Measurements from ENCODE around the gene ITGA3.

DNA sequence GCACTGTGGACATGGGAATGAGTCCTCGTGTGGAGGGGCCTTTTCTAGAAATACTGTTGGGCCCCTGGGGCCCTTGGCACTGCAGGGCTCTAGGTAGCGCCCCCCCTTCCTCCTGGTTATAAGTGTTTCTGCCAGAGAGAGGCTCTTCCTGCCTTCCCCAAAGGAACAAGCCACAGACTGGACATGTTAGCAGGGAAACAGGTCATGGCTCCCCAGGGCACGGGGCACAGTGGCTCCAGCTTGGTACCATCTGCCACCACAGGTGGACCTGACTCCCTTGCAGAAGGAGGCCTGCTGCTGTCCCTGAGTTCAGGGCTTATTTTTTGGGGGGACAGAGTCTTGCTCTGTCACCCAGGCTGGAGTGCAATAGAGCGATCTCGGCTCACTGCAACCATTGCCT is 48.0 kb downstream of the ITGA3 start:
- TF ChIP-seq, protein P1, sequence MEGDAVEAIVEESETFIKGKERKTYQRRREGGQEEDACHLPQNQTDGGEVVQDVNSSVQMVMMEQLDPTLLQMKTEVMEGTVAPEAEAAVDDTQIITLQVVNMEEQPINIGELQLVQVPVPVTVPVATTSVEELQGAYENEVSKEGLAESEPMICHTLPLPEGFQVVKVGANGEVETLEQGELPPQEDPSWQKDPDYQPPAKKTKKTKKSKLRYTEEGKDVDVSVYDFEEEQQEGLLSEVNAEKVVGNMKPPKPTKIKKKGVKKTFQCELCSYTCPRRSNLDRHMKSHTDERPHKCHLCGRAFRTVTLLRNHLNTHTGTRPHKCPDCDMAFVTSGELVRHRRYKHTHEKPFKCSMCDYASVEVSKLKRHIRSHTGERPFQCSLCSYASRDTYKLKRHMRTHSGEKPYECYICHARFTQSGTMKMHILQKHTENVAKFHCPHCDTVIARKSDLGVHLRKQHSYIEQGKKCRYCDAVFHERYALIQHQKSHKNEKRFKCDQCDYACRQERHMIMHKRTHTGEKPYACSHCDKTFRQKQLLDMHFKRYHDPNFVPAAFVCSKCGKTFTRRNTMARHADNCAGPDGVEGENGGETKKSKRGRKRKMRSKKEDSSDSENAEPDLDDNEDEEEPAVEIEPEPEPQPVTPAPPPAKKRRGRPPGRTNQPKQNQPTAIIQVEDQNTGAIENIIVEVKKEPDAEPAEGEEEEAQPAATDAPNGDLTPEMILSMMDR (IDR thresholded peaks at IDR 0.05) = no peak
- TF ChIP-seq CEBPB (IDR thresholded peaks at IDR 0.05) (no peak), HOXA7 (CRISPR knock-in tag; IDR thresholded peaks at IDR 0.05) (no peak), SREBF2 (IDR thresholded peaks at IDR 0.05) (no peak)
- TF ChIP-seq, protein P2, sequence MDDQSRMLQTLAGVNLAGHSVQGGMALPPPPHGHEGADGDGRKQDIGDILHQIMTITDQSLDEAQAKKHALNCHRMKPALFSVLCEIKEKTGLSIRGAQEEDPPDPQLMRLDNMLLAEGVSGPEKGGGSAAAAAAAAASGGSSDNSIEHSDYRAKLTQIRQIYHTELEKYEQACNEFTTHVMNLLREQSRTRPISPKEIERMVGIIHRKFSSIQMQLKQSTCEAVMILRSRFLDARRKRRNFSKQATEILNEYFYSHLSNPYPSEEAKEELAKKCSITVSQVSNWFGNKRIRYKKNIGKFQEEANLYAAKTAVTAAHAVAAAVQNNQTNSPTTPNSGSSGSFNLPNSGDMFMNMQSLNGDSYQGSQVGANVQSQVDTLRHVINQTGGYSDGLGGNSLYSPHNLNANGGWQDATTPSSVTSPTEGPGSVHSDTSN (IDR thresholded peaks at IDR 0.05) = no peak
- TF ChIP-seq, protein P3, sequence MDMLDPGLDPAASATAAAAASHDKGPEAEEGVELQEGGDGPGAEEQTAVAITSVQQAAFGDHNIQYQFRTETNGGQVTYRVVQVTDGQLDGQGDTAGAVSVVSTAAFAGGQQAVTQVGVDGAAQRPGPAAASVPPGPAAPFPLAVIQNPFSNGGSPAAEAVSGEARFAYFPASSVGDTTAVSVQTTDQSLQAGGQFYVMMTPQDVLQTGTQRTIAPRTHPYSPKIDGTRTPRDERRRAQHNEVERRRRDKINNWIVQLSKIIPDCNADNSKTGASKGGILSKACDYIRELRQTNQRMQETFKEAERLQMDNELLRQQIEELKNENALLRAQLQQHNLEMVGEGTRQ (IDR thresholded peaks at IDR 0.05) = no peak

All from A549 (cell line).